GM21423 (cell line): ENCODE results near the gene DHRS7.
A peak's percentile ranks its signal among the peaks of the same experiment; 100 is the strongest.
"Not testable (repeated sequence)": the region's sequence is repeated elsewhere in the genome, so short reads cannot be mapped to it uniquely, and the experiment has no call there.

Experiments used
- ATAC-seq: cut with Tn5 transposase; IDR thresholded peaks from one replicate; pipeline ENCODE4 v1.9.1; 2021; ENCODE audit warnings: mild to moderate bottlenecking, moderate library complexity; ENCODE audit not compliant: unreplicated experiment

DHRS7 gene

DNA sequence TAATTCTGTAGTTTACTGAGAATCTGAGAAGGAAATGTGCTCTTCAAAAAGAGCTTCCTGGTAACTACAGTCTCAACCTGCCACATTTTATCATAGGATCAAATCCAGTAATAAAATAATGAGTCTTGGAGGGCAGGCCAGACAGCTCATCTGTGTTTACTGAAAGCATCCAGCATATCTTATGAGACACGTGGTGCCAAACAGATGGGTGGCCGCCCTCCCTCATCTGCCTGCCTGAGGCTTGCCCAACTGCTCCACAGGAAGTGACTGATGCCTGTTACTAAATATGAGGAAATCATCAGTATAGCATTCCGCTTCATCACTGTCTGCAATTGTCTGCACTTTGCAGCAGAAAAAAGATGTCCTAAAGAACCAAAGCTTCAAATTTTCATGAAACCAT lies 13.5 kb downstream of the DHRS7 start:
- peak; percentile 90 for ATAC-seq

DNA sequence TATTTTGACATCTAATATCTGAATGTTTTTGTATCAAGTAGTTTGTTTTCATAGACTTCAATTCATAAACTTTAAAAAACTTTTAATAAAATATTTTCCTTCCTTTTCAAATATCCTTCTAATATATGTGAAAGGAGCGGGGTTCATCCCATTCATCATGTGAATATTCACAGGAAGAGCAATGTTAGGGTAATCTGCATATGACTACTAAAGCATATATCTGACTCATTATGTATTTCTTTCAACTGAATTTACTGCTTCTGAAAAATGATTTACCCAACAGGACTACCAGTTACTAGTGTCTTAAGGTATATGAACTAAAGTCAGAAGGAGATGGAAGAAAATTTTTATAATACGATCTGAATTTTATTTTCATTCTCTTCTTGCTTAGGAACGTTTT lies 30.5 kb downstream of the DHRS7 start:
- ATAC-seq, result no peak

- ATAC-seq, result no peak
Observed at GRCh38 chr14:60133487-60133886, 31.7 kb downstream of the DHRS7 start.

- no peak for ATAC-seq
Observed at GRCh38 chr14:60125918-60126317, 39.3 kb downstream of the DHRS7 start.

- ATAC-seq, result no peak
Observed at GRCh38 chr14:60116181-60116580, 49.0 kb downstream of the DHRS7 start.

GRCh38 chr14:60114881-60115280 lies 50.3 kb downstream of the DHRS7 start:
- no peak for ATAC-seq

- no peak for ATAC-seq
Observed at GRCh38 chr14:60111732-60112131, 53.5 kb downstream of the DHRS7 start.

- ATAC-seq, result no peak
Observed at GRCh38 chr14:60107477-60107876, 57.7 kb downstream of the DHRS7 start.

DNA sequence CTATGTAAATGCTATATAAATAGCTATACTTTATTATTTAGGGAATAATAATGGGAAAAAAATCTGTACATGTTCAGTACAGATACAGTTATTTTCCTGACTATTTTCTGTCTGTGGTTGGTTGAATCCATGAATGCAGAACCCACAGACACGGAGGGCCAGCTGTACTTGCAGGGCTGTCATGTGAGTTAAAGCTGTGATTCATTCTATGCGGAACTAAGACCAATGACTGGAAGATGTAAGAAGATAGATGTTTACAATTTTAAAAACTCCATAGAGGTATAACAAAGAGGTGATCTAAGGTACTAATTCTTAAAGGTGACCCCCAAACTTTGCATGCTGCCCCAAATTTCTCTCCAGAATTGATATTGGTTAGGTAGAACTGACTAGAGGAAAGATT lies 58.9 kb downstream of the DHRS7 start:
- no peak for ATAC-seq

DNA sequence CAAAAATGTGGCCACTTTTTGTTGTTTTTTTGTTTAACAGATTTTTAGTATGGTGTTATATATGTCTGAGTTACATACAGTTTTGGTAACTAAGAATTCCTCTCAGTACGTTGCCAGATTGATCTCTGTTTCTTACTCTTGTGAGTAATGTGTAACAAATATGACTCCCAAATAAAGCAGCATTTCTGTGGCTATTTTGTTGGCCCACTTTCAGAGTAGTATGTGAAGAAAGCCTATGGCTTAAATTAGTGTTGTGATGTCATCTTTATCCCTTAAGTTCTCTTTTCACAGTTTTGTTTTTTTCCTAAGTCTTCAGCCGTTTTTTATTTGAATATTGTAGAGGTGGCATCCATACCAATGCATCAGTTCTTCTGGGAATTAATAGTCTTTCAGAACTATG lies 62.8 kb downstream of the DHRS7 start:
- ATAC-seq, result no peak

GRCh38 chr14:60101786-60102185 lies 63.4 kb downstream of the DHRS7 start:
- ATAC-seq, result no peak

DNA sequence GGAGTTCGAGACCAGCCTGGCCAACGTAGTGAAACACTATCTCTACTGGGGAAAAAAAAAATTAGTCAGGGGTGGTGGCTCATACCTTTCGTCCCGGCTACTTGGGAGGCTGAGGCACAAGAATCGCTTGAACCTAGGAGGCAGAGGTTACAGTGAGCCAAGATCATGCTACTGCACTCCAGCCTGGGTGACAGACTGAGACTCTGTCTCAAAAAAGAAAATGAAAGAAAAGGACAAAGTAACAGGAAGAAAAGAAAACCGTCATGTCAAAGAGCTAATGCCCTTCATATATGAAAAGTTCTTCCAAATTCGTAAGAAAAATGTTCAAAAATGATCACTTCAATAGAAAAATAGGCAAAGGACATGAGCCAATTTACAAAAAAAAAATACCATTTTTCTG lies 65.3 kb downstream of the DHRS7 start:
- ATAC-seq, result not testable (repeated sequence)

DNA sequence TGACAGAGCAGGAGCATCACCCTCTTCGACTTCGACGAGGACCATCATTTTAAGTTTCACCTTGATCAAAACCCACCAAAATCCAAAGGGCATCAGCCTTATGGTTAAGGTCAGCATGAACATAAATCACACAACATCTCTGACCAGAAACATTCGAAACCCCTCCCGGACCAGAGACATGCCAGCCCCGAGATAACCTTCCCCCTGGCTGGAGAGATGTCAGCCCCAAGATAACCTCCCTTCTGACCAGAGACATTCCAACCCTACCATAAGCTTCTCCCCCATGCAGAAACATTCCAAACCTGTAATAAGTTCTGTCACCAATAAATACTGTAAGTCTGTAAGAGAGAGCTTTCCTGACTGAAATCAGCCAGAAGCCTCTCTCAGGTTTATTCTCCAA lies 67.2 kb downstream of the DHRS7 start:
- no peak for ATAC-seq

DNA sequence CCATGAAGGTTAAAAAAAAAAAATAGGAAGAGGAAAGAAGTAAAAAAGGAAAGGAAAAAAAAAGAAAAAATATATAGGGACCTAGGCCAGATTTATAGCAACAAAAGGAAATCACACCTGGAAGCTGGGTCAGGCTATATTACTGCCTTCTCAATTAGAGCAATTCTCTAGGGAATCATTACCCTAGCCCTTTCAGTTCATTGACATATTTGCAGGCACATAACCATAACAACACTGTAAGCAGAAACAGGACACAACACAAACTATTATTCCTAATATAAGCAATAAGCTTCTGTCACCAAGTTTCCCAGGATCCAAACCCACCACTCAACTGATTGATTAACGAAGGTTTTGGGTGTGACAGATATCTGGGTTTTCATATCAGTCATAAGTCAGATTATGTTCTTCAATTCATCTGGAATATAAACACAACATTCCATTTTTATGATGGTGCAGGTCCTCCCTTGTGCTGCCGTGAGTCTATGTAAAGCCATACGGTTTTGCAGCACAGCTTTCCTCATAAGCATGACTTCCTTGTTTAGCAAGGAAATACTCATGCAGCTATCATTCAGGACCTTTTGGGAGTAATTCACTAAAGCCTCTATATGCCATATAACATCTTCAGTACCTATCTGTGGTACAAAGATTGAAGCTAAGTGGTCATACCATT lies 69.3 kb downstream of the DHRS7 start:
- no peak for ATAC-seq

DNA sequence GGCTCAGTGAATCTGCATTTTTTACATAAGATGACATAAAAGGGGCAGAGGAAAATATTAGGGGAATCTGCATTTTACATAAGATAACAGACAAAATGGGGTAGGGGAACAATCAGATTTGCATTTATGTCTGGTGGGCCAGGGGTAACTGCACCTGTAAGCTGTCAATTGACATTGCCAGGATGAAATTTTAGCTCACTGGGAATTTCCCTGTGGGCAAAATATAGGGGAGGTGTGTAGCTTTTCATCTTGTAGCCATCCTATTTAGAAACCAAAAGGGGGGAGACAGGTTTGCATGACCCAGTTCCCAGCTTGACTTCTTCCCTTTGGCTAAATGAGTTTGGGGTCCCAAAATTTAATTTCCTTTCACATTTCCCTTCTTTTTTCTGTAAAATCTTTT lies 70.0 kb downstream of the DHRS7 start:
- no peak for ATAC-seq

GRCh38 chr14:60094306-60094897 lies 70.8 kb downstream of the DHRS7 start:
- ATAC-seq, result no peak
